NCI-H2029 (cell line): ENCODE results near the gene IRAK1BP1.
"Not testable (repeated sequence)": the region's sequence is repeated elsewhere in the genome, so short reads cannot be mapped to it uniquely, and the experiment has no call there.

Source experiments
- DNase-seq: peaks from one replicate; lab custom pipeline; 2025; lab: John Stamatoyannopoulos, UW

Gene IRAK1BP1, protein sequence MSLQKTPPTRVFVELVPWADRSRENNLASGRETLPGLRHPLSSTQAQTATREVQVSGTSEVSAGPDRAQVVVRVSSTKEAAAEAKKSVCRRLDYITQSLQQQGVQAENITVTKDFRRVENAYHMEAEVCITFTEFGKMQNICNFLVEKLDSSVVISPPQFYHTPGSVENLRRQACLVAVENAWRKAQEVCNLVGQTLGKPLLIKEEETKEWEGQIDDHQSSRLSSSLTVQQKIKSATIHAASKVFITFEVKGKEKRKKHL

DNA sequence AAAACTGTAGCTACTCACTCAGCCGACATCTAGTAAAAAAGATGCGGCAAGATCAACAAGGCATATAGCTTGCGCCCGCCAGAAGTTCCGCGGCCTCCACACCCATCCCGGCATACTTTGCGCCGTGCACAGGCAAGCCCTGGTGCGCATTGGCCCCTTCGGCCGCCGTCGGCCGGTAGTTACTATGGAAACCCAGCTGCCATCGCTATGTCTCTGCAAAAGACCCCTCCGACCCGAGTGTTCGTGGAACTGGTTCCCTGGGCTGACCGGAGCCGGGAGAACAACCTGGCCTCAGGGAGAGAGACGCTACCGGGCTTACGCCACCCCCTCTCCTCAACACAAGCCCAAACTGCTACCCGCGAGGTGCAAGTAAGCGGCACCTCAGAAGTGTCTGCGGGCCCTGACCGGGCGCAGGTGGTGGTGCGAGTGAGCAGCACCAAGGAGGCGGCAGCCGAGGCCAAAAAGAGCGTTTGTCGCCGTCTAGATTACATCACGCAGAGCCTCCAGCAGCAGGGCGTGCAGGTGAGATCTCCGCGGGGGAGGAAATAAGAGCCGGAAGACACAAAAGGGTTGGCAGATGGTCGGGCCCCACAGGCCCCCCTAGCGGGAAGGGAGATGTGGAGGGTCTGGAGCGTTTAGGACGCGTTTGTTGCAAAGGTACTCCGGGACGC lies at the start of gene IRAK1BP1:
TSS of gene IRAK1BP1 (plus strand) at position 182 of the 671 bp plus-strand sequence. CDS start at position 208, 26 bp downstream.
- DNase-seq = peak; percentile 76

DNA sequence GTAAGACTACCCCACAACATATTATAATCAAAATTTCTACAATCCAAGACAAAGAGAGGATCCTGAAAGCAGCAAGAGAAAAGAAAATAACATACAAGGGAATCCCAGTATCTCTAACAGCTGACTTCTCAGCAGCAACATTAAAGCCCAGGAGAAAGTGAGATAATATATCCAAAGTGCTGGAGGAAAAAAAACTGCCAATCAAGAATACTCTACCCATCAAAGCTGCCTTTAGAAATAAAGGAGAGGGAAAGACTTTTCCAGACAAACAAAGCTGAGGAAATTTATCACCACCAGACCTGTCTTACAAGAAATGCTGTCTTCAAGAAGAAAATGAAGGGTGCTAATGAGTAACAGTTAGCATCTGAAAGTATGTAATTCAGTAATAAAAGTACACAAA lies 43.3 kb upstream of the IRAK1BP1 start:
- no peak for DNase-seq

DNA sequence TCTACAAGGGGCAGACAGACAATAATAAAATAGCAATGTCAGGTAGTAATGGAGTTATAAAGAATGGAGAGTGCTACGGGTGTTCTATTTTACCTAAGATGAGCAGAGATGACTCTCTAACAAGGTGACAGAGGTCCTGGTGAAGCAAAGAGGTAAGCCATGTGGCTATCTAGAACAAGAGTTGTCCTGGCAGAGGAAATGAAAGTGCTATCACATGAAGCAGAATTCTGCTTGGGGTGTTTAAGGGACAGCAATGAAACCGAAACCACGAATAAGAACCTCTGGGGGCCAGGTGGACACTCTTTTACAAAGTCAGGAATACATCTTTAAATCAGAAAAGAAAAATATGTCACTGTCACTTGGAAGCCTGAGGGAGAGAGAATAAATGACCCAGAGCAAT lies 37.9 kb upstream of the IRAK1BP1 start:
- DNase-seq = no peak

DNA sequence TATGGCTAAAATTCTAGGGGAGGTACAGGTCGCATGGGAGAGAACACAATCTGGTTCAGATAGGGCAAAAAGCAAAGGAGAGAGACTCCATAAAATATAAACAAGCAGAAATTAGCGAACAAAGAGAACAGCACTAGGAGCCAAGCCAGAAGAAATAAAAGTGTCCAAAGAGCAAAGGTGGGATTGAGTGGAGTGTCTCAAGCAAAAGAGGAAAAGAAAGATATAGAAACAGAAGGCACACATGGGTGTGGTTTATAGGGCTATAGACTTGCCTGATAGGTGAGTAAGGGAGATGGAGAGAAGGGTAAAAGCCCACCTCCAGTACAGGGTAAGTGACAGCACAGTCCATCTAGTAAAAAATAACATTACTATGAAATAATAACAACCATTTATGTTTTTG lies 36.5 kb upstream of the IRAK1BP1 start:
- no peak for DNase-seq

DNA sequence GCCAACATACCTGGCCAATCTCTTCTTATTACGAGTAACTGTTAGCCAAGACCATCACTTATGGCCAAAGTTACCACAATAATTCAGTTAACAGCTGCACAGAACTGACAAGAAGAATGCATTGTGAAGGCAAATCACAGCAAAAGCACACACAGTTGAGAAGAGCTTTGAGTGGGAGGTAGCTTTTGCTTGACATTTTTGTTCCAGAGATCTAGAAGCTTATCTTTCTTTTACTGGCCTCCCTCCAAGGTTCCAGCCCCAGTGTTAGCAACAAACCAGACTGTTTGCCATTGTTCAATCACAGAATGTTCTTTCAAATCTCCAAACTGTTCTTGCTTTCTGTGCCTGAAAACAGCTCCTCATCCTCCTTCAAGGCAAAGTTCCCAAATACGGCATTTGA lies 35.9 kb upstream of the IRAK1BP1 start:
- no peak for DNase-seq

DNA sequence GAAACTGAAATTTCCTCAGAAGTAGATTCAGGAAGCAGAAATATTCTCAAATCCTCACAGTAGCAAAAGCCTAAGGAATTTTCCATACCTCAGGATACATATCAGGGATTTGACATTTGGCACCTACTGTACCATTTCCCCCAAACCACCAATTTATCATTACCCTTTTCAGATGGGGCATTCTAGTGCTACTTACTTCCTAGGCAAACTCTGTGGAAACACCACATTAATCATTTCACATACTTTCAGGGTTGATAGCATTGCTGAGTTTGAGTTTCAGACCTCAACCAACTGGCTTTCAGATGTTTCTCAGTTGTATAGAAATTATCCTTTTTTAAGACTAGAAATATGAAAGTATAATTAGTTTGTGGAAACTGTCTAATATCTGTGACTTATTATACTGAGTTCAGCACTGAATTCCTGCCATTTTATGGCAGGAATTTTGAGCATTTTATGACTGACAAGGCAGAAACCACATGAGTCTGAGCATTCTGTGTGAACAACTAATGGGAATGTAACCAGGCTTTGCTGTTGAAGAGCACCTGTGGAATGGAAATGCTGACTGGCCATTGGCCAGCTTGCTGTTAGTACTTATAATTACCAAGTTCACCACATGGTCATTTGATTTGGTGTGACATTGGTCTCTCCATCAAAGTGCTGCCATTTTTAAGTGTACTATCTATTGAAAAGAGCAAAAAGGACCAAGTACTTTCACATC lies 35.1 kb upstream of the IRAK1BP1 start:
- DNase-seq = no peak

DNA sequence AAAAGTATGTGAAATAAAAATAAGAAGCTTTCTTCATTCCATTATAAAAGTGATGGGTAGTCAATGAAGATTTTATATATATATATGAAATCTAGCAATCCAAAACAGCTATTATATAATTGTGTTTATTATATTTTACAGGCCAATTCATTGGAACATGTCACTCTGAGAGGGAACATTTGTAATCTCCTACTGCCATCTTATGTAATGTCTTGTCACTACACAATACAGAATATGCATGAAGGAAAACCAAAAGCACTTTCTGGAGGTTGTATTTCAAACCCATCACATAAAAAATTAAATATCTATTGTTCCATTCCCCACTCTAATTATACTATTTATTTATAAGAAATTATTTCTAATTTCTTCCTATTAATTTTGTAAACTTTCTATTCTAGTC lies 31.5 kb upstream of the IRAK1BP1 start:
- no peak for DNase-seq

DNA sequence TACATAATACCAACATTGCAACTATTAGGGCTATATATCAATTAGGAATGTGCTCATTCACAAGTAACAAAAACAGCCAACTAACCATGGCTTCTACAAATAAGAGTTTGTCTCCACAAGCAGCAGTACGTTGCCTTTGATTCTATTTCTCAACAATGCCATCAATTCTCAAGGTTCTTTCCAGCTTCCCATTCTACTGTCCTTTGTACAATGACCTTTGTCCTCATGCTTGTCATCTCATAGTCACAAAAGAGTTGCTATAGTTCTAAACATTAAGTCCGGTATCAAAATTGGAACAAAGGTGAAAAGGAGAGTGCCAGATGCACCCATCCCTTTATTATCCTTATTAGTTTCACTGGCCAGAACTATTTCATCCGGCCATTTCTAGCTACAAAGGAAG lies 30.8 kb upstream of the IRAK1BP1 start:
- no peak for DNase-seq

DNA sequence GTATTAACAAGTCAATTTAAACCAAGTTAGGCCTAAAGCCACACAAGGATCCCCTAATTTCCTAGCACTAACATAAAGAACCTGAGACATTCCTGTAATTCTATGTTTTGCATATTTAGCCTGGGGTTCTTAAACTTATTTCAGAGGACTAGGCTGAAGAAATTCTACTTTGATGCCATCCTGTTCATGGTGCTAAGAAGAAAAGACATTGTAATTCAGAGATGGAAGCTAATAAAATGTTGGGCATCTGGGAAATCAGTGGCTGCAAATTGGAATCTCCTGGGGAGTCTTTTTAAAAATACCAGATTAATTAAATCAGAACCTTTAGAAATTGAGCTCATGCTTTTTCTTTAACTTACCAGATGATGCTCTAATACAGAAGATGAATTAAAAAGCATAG lies 26.2 kb upstream of the IRAK1BP1 start:
- DNase-seq = no peak

DNA sequence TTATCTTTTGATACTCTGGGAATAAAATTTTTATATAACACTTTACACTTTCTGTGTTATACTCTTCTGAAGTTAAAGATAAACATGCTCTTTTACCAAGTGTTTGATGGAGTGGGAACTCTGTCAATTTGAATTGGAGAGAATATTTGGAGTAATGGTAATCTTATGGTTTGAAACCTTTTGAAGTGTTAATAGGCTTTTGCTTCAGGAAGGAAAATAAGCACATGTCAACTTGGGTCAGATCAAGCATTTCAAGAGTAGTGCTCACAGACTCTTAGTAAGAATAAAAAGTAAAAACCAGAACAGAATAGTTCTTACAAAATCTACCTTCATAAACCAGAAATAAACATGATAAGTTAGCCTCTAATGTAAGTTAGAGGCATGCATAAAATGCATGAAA lies 24.4 kb upstream of the IRAK1BP1 start:
- DNase-seq = no peak

DNA sequence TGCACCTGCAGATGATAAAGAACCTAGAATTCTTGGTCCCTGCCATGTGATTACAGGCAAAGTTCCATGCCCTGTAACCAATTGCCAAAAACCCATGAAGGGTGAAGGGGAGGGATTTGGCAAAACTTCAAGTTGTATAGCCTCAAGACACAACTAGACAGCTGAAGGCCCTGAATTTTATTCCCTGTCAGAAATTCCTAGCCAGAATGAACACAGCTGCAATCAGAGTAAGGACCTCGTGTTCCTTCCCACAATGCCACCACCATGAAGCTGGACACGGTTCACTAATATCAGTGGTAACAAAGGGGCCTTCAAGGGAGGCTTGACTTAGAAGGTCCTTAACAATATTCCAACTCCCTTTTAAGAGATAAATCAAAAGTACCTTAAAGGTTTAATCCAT lies 22.5 kb upstream of the IRAK1BP1 start:
- DNase-seq = no peak

DNA sequence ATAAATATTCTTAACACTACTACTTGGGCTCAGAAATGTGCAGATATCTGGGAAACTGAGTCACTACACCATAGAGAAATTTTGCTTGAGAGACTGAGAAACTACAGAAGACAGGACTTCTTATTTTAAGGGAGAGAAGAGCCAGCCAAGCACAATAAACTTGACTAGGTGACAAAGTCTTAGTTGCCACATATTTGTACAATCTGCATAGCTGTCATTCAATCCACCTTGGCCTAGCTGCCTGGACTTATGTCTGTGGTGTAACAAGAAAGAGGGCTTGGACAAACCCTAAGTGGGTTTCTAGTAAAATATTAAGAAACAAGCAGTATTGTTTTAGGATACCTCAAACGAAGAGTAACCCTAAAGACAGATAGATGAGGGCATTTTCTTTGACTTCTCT lies 21.8 kb upstream of the IRAK1BP1 start:
- DNase-seq = no peak

DNA sequence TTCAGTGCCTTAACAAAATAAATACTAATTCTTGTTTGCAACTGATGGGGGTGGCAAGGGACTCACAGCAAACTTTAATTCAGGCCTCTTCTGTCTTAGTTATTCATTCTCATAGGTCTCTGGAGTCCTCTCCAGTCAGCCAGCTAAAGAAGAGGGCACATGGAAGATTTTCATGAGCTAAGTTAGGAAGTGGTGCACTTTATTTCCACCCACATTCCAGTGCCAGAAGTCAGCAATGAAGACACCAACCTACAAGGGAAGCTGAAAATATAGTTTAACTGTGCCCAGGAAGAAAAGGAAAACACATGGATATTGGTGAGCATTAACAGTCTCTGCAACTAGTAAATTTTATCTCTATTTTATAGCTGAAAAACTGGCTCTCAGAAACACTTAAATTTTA lies 16.7 kb upstream of the IRAK1BP1 start:
- DNase-seq = no peak

DNA sequence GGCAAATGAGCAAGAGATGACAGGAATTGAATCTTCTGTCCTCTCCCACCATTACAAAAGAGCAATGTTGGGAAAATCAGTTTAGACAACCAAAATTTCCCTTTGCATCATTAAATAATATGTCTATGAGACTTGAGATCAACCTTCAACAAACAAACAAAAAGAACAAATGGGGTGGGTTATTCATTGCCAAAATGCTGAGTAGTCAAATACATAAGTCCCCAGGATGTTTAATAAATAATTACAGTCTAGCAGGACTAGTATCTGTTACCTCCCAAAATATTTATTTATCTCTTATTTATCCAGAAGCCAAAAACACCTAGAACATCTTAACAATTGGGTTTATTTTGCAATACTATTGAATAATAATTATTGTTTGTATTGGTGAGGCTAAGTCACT lies 16.2 kb upstream of the IRAK1BP1 start:
- DNase-seq = no peak

DNA sequence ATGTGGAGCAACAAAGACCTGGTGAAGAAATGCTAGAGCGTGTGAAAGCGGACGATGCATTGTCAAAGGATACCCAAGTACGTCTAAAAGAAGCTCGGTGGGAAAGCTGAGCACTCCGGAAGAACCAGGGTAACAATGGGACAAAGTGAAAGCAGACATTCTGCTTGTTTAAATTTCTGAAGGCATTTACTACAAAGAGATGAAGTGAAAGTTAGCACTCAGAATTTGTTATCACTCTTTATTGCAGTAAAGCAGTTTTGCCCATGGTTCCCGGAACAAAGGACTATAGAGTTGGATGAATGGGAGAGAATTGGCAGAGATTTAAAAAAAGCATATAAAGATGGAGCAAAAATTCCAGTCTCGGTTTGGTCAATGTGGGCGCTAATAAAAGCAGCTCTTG lies 12.8 kb upstream of the IRAK1BP1 start:
- no peak for DNase-seq

DNA sequence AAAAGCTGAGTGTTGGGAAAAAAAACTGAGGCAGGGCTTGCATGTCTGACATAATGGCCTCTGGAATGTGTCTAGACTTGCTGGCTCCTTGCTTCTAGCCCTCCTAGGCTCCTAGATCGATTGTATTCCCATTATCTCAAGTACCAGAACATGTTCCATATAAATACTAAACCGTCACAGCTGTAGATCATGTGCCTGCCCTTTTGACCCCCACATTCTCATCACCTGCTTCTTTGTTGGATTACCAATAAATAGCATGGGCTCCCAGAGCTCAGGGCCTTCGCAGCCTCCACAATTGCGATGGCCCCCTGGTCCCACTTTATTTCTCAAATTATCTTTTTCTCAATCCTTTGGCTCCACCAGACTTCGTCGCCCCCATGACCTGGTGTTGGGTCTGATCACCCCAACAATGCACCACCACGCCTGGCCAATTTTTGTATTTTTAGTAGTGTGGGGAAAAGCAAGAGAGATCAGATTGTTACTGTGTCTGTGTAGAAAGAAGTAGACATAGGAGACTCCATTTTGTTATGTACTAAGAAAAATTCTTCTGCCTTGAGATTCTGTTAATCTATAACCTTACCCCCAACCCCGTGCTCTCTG lies 8.9 kb upstream of the IRAK1BP1 start:
- DNase-seq = not testable (repeated sequence)

DNA sequence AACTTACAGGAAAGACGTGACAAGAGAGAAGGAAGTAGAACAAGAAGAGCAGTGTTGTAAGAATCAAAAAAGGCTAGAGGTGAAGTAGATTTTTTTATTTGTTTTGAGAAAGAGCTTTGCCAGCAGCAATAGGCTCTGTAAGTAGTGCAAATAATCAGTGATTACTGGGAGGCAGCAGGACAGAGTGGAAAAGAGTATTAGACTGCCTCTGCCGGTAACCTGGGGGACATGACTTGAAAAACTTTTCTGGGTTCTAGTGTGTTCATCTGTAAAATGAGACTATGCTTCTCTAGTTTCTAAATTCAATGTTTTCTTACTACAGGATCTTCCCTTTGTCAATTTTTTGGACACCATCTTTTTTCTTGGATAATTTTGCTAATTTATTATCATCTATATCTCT lies 5.8 kb upstream of the IRAK1BP1 start:
- no peak for DNase-seq

DNA sequence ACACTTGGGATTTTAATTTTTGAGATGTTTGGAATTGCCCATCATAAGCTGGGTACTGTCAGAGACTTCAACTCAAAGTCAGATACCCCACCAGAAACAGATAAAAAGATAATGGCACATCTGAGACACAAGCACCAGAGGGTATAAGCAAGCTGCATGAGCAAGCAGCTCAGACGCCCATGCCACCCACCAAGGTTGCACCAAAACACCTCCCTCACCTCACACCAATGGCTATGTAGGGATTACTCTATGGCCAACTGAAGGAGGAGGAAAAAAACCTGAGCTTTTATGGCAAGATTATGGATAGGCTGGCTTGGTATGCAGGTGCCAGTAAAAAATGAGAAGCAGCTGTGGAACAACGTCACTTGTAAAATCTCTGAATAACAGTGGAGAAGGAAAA lies 3.8 kb upstream of the IRAK1BP1 start:
- DNase-seq = no peak

DNA sequence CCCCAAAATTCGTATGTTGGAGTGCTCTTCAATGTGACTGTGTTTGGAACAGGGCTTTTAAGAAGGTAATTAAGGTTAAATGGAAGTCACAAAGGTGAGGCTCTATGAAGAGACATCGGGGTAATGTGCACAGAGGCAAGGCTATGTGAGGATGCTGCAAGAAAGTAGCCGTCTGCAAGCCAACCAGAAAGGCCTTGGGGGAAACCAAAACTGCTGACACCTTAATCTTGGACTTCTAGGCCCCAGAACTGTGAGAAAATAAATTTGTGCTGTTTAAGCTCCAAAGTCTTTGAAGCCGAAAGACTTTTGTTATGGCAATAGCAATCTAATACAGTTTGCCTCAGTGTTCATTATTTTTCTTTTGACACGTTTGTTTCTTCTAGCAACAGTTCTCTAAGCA lies 2.4 kb upstream of the IRAK1BP1 start:
- no peak for DNase-seq

DNA sequence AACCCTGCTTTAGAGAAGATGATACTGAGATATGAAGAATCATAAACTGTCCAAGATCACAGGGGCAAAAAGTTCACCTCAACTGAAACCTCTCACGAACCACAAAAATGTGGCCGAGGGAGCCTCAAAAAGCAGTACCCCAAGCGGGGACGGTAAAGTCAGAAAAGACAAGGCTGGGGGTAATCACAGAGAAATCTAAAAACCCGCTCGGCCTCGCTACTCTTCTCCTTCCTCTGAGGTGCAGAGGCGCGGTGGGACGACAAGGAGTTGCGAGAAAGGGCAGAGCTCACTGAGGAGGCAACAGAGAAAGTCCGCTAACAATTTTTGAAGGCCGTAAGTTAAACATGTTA lies 356 bp upstream of the IRAK1BP1 start:
- DNase-seq = no peak

DNA sequence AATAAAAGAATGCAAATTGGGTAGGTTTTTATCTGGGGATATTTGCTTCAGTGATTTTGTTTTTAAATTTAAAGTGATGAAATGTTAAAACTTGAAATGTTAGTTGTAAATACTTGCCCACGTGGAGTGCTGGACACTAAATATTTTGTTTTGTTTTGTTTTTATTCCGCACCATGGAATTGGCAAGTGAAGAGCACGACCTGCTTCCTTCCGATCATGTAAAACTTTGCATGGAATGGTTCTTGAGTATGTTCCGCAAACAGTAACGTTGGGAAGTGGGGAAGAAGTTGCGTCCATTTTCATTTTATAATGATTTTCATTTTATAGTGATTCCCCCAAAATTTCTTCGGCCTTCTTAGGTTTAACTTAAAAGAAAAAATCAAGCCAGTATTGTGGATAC lies 765 bp downstream of the IRAK1BP1 start:
- DNase-seq = no peak

DNA sequence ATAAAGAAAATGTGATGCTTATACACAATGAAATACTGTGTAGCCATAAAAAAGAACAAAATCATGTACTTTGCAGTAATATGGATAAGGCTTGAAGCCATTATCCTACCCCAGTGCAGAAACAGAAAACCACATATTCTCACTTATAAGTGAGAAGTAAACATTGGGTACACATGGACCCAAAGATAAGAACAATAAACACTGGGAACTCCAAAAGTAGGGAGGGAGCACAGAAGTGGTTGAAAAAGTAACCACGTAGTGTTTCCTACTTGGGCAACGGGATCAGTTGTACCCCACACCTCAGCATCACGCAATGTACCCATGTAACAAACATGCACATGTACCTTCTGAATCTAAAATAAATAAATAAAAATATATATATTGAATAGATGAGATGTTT lies 8.2 kb downstream of the IRAK1BP1 start:
- no peak for DNase-seq

DNA sequence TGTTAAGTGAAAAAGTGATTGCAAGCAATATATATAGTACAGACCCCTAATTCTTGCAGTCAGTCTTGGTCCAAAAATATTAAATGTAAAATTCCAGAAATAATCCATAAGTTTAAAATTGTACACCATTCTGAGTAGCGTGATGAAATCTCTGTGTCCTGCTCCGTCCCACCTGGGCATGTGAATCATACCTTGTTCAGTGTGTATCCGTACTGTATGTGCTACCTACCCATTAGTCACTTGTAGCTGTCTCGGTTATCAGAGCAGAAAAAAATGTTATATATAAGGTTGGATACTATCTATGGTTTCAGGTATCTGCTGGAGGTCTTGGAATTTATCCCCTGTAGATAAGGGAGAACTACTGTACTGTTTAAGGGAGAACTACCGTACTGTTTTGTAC lies 16.3 kb downstream of the IRAK1BP1 start:
- DNase-seq = no peak
